Ishikawa (cell line): ENCODE results near the gene LRRC3B.

ENCODE experiments used
- CEBPB ChIP-seq: IDR thresholded peaks from 2 replicates; pipeline ENCODE4 v1.6.1; 2012
- CREB1 ChIP-seq: IDR thresholded peaks from 2 replicates; pipeline ENCODE4 v1.6.1; 2012; ENCODE audit warnings: low read depth
- EGR1 ChIP-seq: IDR thresholded peaks from 2 replicates; pipeline ENCODE4 v1.6.1; 2012
- EP300 ChIP-seq: IDR thresholded peaks from 2 replicates; pipeline ENCODE4 v1.6.1; 2012; ENCODE audit warnings: borderline replicate concordance
- FOXM1 ChIP-seq: IDR thresholded peaks from 2 replicates; pipeline ENCODE4 v1.6.1; 2012; ENCODE audit warnings: low read depth, borderline replicate concordance
- MAX ChIP-seq: IDR thresholded peaks from 2 replicates; pipeline ENCODE4 v1.6.1; 2012
- NFIC ChIP-seq: IDR thresholded peaks from 2 replicates; pipeline ENCODE4 v1.6.1; 2012
- RAD21 ChIP-seq: IDR thresholded peaks from 2 replicates; pipeline ENCODE4 v1.6.1; 2012; ENCODE audit warnings: low read depth
- REST ChIP-seq: IDR thresholded peaks from 2 replicates; pipeline ENCODE4 v1.6.1; 2012; ENCODE audit warnings: low read depth, mild to moderate bottlenecking
- TAF1 ChIP-seq: IDR thresholded peaks from 2 replicates; pipeline ENCODE4 v1.6.1; 2012; ENCODE audit warnings: low read depth, mild to moderate bottlenecking
- TCF12 ChIP-seq: IDR thresholded peaks from 2 replicates; pipeline ENCODE4 v1.6.1; 2012; ENCODE audit warnings: low read depth
- TEAD4 ChIP-seq: IDR thresholded peaks from 2 replicates; pipeline ENCODE4 v1.6.1; 2012
- USF1 ChIP-seq: IDR thresholded peaks from 2 replicates; pipeline ENCODE4 v1.6.1; 2012
- YY1 ChIP-seq: IDR thresholded peaks from 2 replicates; pipeline ENCODE4 v1.6.1; 2012; ENCODE audit warnings: low read depth
- ZBTB7A ChIP-seq: IDR thresholded peaks from 2 replicates; pipeline ENCODE4 v1.6.1; 2012; ENCODE audit warnings: low read depth

LRRC3B gene

GRCh38 chr3:26718315-26718714, 95.7 kb downstream of the LRRC3B start:
- no peak for TF ChIP-seq CEBPB
- no peak for TF ChIP-seq TEAD4
- TF ChIP-seq EGR1 = no peak
- no peak for TF ChIP-seq EP300
- no peak for TF ChIP-seq NFIC
- no peak for TF ChIP-seq MAX
- TF ChIP-seq USF1 = no peak
- no peak for TF ChIP-seq REST
- TF ChIP-seq YY1 = no peak
- TF ChIP-seq ZBTB7A = no peak
- no peak for TF ChIP-seq TCF12
- TF ChIP-seq TAF1 = no peak
- TF ChIP-seq CREB1 = no peak

DNA sequence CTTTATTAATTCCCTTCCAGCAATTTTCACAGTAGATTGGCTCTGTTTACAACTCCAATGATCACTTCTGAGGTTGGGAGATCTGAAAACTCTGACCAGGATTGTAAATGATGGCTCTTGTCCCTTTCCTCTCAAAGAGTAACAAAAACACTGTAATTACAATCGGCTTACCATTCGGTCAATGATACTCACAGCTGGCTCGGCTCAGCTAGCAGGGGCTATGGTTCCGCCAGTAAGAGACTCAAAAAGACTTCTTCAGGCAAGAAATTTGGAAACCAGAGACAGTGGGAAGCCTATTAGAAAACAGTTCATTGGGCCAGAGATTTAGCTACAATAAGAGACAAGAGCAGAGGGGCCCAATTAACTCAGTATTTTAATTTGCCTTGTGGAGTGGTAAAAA, 96.6 kb downstream of the LRRC3B start:
- TF ChIP-seq TAF1 (no peak), NFIC (no peak), MAX (no peak), RAD21 (no peak), CEBPB (no peak), EGR1 (no peak), CREB1 (no peak)

- TF ChIP-seq RAD21 (no peak), EGR1 (no peak)
These were observed 98.5 kb downstream of the LRRC3B start for GRCh38 chr3:26721047-26721446.

GRCh38 chr3:26731843-26732242, 109.3 kb downstream of the LRRC3B start:
- TF ChIP-seq EP300 (no peak), TEAD4 (no peak), TAF1 (no peak), TCF12 (no peak), USF1 (no peak)

DNA sequence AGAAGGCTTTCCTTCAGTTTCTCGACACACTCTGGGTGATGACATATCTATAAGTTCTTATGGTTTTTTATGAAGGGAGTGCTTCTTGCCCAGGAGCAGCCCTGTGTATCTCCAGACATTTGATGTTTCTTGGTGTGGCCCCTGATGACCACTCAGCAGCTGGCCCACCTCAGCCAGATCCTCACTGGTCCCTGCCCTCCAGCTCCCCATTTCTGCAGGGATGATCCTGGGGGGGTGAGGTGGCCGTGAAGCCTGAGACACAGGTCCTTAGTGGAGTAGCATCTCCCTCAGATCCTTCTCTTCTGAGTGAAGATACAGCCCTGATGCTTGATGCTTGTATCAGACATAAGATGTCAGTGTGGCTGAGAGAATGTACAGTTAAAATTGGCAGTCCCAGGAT, 127.7 kb downstream of the LRRC3B start:
- TF ChIP-seq TAF1 (no peak), NFIC (no peak), TEAD4 (no peak)

- TF ChIP-seq RAD21 = no peak
- no peak for TF ChIP-seq REST
- no peak for TF ChIP-seq NFIC
- no peak for TF ChIP-seq CREB1
- no peak for TF ChIP-seq CEBPB
- TF ChIP-seq TEAD4 = no peak
- TF ChIP-seq EGR1 = no peak
- no peak for TF ChIP-seq ZBTB7A
- TF ChIP-seq EP300 = no peak
- TF ChIP-seq FOXM1 = no peak
- TF ChIP-seq YY1 = no peak
- no peak for TF ChIP-seq USF1
- TF ChIP-seq TAF1 = no peak
- TF ChIP-seq MAX = no peak
- TF ChIP-seq TCF12 = no peak
These were observed 129.9 kb downstream of the LRRC3B start for GRCh38 chr3:26752466-26752865.

DNA sequence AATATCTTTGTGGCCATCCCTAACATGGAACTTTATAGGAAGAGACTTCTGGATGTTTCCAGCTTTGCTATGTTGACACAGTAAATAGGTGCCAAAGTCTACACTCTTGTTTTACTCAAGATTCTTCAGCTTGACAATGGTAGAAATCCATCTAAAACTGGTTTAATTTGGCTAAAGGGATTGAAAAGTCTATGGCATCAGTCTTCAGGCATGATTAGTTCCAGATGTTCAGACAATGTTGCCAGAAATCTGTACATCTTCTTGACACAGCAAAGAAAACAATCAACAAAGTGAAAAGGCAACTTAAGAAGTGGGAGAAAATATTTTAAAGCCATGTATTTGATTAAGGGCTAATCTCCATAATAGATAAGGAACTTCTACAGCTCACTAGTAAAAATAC, 130.5 kb downstream of the LRRC3B start:
- no peak for TF ChIP-seq EP300
- TF ChIP-seq RAD21 = no peak
- TF ChIP-seq TEAD4 = no peak
- no peak for TF ChIP-seq NFIC
- TF ChIP-seq YY1 = no peak
- TF ChIP-seq REST = no peak
